ENCODE measurements around the gene LIN37. TPM values are rescaled to one million over a fixed set of nuclear protein-coding genes. Genes with fewer than 3 reads are reported as not detected.

Gene LIN37
- total RNA-seq, 4 donors from 2014 or later: 14.8 to 19.5 (median 16.6) TPM

DNA sequence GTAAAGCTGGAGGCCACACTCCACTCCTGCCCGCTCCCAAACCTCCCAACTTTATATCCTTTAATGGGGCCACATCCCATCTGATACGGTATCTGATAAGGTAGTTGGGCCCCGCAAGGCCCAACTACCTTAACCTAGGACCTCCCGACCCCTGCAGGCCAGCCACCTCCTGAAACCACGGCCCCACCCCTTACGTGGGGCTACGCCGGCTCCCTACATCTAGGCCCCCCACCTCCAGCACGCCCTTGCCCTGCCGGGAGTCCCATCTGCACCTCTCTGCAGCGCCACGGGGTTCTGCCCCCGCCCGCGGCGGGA lies 8.3 kb upstream of the LIN37 start:
- intact Hi-C loops (cut with DNase I; ENCODE audit: low total_unique reads) (loop anchor here (1.0 to 10.0 kb wide), 5 partner anchors 37 to 1337 kb away; partner anchors contain the start of genes FXYD7, OVOL3, POLR2I and TBCB), in situ Hi-C loops (cut with MboI; ENCODE audit: low sequenced_read_pairs in 4 of 4) (no loop called here)
- ATAC-seq: no peak
- no peak for DNase-seq
- Histone ChIP-seq H3K27ac (peak overlapping the region; percentile 77 to 86 (median 82)), H3K9me3 (no peaks in the 10 kb centered on the region), H3K36me3 (peaks cover 0 to 44% of the 10 kb centered on the region in 2 donors), H3K4me3 (peak overlapping the region; percentile 52 to 88 (median 78)), H3K27me3 (no peaks in the 10 kb centered on the region), H3K4me1 (peaks cover 20 to 26% of the 10 kb centered on the region in 2 donors)
- TF ChIP-seq POLR2A (IDR thresholded peaks at IDR 0.05): no peak
- TF ChIP-seq, protein P1, sequence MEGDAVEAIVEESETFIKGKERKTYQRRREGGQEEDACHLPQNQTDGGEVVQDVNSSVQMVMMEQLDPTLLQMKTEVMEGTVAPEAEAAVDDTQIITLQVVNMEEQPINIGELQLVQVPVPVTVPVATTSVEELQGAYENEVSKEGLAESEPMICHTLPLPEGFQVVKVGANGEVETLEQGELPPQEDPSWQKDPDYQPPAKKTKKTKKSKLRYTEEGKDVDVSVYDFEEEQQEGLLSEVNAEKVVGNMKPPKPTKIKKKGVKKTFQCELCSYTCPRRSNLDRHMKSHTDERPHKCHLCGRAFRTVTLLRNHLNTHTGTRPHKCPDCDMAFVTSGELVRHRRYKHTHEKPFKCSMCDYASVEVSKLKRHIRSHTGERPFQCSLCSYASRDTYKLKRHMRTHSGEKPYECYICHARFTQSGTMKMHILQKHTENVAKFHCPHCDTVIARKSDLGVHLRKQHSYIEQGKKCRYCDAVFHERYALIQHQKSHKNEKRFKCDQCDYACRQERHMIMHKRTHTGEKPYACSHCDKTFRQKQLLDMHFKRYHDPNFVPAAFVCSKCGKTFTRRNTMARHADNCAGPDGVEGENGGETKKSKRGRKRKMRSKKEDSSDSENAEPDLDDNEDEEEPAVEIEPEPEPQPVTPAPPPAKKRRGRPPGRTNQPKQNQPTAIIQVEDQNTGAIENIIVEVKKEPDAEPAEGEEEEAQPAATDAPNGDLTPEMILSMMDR (IDR thresholded peaks at IDR 0.05 in 4 of 5, conservative IDR thresholded peaks at IDR 0.05 in 1 of 5): no peak

DNA sequence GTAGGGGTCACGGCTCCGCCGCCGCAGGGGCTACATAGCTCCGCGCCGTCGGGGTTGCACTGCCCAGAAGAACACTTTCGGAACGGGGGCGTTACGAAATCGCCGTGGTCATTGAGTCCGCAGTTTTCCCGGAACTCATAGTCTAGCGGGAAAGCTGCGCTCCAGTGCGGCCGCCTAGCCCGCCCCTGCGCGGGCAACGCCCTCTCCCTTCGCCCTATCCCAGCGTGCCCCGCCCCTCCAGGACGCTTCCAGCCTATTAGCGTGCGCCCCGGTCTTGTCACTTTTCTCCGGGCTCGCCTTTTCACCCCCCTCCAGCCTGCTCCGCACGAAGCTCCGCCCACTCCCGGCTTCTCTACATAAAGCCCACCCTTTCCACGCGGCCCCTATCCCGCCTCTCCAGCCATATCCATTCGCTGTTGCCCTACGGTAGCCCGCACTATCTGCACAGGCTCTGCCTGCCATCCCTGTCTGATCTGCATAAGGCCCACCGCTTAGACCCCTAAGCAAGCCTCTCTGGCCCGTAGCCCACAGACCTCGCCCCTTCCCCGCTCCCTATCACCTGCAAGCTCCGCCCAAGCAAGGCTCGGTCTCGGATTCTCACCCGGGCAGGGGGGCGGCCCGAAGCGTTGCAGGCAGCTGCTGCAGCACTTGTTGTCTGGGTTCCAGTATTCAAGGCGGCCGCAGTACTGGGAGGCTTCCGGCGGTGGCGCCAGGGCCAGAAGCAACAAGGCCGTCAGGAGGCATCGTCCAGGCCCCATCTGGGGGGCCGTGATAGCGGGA lies 7.8 kb upstream of the LIN37 start:
- H3K27me3 ChIP-seq: no peaks in the 10 kb centered on the region
- peak overlapping the region; percentile 77 to 86 (median 82) for H3K27ac ChIP-seq
- H3K4me1 ChIP-seq: peaks cover 20 to 26% of the 10 kb centered on the region in 2 donors
- no peaks in the 10 kb centered on the region for H3K9me3 ChIP-seq
- intact Hi-C loops (cut with DNase I; ENCODE audit: low total_unique reads) (loop anchor here (1.0 to 10.0 kb wide), 5 partner anchors 38 to 1337 kb away; partner anchors contain the start of genes FXYD7, OVOL3, POLR2I and TBCB), in situ Hi-C loops (cut with MboI; ENCODE audit: low sequenced_read_pairs in 4 of 4) (no loop called here)
- H3K4me3 ChIP-seq: peak overlapping the region; percentile 52 to 88 (median 78)
- peaks cover 0 to 39% of the 10 kb centered on the region in 2 donors for H3K36me3 ChIP-seq
- TF ChIP-seq, protein P1 (IDR thresholded peaks at IDR 0.05 in 4 of 5, conservative IDR thresholded peaks at IDR 0.05 in 1 of 5): peak in 3 of 5 experiments; percentile 9 to 34 (median 24)
- peak in 1 of 2 donors; percentile 56 for TF ChIP-seq POLR2A (IDR thresholded peaks at IDR 0.05)
- DNase-seq (peak; percentile 96 to 98), ATAC-seq (peak; percentile 74)

DNA sequence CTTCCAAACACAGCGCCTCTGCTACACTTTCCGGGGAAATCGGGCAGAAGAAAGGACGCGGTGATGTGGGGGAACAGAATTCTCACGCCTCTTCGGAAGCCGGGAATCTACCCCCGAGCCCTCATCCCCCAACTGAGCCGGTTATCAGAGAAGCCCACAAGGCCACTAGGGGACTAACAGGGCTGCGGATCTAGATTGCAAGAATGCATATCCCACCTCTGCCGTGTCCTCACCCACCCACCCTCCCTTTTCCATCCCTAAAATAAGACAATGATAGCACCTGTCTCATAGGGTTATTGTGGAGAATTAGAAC lies 7.2 kb upstream of the LIN37 start:
- no peaks in the 10 kb centered on the region for H3K27me3 ChIP-seq
- TF ChIP-seq POLR2A (IDR thresholded peaks at IDR 0.05): no peak
- TF ChIP-seq, protein P1 (IDR thresholded peaks at IDR 0.05 in 4 of 5, conservative IDR thresholded peaks at IDR 0.05 in 1 of 5): peak in 1 of 5 experiments; percentile 2
- intact Hi-C loops (cut with DNase I; ENCODE audit: low total_unique reads): loop anchor here (2.0 to 10.0 kb wide), 4 partner anchors 38 to 1336 kb away; partner anchors contain the start of genes FXYD7, OVOL3, POLR2I and TBCB
- H3K4me3 ChIP-seq: peak overlapping the region; percentile 52 to 86 (median 71)
- H3K4me1 ChIP-seq: peaks cover 22 to 31% of the 10 kb centered on the region in 2 donors
- in situ Hi-C loops (cut with MboI; ENCODE audit: low sequenced_read_pairs in 4 of 4): no loop called here
- H3K36me3 ChIP-seq: peaks cover 0 to 33% of the 10 kb centered on the region in 2 donors
- ATAC-seq: no peak
- peak overlapping the region; percentile 77 to 86 (median 82) for H3K27ac ChIP-seq
- DNase-seq: no peak
- no peaks in the 10 kb centered on the region for H3K9me3 ChIP-seq

DNA sequence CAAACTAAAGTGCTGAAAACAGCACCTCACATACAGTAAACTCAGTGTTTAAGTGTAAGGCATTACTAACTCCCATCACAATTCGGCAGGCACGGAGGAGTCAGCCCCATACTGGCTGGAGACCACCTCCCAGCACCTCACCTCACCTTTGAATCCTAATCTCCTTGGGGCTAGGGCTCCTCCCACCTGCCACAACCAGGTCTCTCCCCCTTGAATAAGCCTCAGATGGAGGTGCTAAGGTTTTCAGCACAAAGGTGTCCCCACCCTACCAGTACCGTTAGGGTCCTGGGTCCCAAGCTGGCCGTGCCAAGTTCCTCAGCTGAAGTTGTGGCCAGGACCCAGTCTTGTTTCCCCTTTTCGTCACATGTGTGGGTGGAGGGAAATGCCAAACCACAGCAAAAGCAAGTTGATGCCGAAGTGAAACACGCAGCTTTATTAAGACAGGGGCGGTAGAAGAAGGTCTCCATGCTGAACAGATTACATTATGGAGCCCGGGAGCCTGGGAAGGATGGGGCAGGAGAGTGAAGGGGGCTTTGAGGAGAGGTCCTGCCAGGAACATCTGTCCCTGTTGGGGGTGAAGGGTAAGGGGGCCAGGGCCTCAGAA lies 6.2 kb upstream of the LIN37 start, which contains the start of gene IGFLR1:
Gene IGFLR1 (minus strand): TSS at position 332 of the 604 bp plus-strand sequence. CDS start 1,272 bp downstream, outside the sequence.
- no peak for ATAC-seq

More for the DNA sequence above, 6.2 kb upstream of the LIN37 start, which contains the start of gene IGFLR1:
- peak within 1 kb of the TSS in 2 of 4 donors; percentile 52 to 70 for H3K4me3 ChIP-seq
- H3K36me3 ChIP-seq: peaks cover 0 to 23% of the 10 kb centered on the region in 2 donors
- no peak for DNase-seq
- in situ Hi-C loops (cut with MboI; ENCODE audit: low sequenced_read_pairs in 4 of 4) (no loop called here), intact Hi-C loops (cut with DNase I; ENCODE audit: low total_unique reads) (loop anchor here (5.0 to 10.0 kb wide), 3 partner anchors 373 to 1335 kb away; partner anchors contain the start of genes FXYD7, OVOL3, POLR2I and TBCB)
- H3K27me3 ChIP-seq: no peaks in the 10 kb centered on the region
- no peaks in the 10 kb centered on the region for H3K9me3 ChIP-seq
- H3K4me1 ChIP-seq: peaks cover 25 to 40% of the 10 kb centered on the region in 2 donors
- peak within 1 kb of the TSS; percentile 15 to 86 (median 80) for H3K27ac ChIP-seq
- no peak for TF ChIP-seq POLR2A (IDR thresholded peaks at IDR 0.05)
- TF ChIP-seq, protein P1 (IDR thresholded peaks at IDR 0.05 in 4 of 5, conservative IDR thresholded peaks at IDR 0.05 in 1 of 5): no peak
